RWPE1 (cell line): ENCODE results near the gene SPINK5.

Experiments
- CTCF ChIA-PET: fragments of 350-600 bp; sonication (Branson Sonifier 250); formaldehyde crosslinking; extraction: SDS; loops from one replicate; lab custom pipeline; 2021; lab: Yijun Ruan, JAX
- POLR2A ChIA-PET: fragments of 400-600 bp; formaldehyde crosslinking; extraction: SDS; loops from one replicate; lab custom pipeline; 2020; ENCODE audit warnings: antibody characterized with exemption; ENCODE audit not compliant: low non-redundant PET; lab: Yijun Ruan, JAX
- DNase-seq: peaks from one replicate; pipeline ENCODE4 v3.0.0; 2012; ENCODE audit warnings: low spot score
- H3K27ac ChIP-seq: fragments of 450-650 bp; 2 replicates; pipeline ENCODE4 v1.5.1; 2017
- TF ChIP-seq, protein P1 (sequence below): fragments of 450-650 bp; conservative IDR thresholded peaks from 2 replicates; pipeline ENCODE4 v1.5.1; 2017; ENCODE audit warnings: low read depth, mild to moderate bottlenecking

Gene SPINK5

DNA sequence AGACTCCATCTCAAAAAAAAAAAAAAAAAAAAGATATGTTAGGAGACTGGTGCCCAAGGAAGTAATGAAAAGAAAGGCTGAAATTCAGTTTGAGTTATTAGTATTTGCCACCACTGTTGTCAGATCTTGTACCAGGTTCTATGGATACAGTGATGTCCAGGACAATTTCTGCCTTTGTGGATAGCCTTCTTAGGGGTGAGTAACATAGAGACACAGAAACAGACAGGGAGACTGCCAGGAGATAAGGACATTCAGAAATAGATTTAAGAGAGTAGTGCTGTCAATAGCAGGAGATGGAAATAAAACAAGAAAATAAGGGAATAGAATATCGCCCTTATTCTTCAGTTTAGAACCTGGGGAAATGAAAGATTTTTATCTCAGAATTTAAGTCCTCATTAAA is 98.3 kb downstream of the SPINK5 start:
- H3K27ac ChIP-seq: no peak overlapping the region
- CTCF ChIA-PET: interaction anchor here (1.5 kb wide), 1 partner anchor 569 kb away, joined by 4 read pairs; no protein-coding TSS in a partner anchor
- TF ChIP-seq, protein P1, sequence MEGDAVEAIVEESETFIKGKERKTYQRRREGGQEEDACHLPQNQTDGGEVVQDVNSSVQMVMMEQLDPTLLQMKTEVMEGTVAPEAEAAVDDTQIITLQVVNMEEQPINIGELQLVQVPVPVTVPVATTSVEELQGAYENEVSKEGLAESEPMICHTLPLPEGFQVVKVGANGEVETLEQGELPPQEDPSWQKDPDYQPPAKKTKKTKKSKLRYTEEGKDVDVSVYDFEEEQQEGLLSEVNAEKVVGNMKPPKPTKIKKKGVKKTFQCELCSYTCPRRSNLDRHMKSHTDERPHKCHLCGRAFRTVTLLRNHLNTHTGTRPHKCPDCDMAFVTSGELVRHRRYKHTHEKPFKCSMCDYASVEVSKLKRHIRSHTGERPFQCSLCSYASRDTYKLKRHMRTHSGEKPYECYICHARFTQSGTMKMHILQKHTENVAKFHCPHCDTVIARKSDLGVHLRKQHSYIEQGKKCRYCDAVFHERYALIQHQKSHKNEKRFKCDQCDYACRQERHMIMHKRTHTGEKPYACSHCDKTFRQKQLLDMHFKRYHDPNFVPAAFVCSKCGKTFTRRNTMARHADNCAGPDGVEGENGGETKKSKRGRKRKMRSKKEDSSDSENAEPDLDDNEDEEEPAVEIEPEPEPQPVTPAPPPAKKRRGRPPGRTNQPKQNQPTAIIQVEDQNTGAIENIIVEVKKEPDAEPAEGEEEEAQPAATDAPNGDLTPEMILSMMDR: no peak
- POLR2A ChIA-PET: no interaction called here
- DNase-seq: no peak

DNA sequence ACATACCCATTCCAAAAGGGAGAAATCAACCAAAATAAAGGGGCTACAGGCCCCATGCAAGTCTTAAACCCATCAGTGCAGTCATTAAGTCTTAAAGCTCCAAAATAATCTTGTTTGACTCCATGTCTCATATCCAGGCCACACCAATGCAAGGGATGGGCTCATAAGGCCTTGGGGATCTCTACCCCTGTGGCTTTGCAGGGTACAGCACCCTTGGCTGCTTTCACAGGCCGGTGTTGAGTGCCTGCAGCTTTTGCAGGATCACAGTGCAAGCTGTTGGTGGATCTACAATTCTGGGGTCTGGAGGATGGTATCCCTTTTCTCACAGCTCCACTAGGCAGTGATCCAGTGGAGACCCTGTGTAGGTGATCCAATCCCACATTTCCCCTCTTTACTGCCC is 99.6 kb downstream of the SPINK5 start:
- H3K27ac ChIP-seq: no peak overlapping the region
- TF ChIP-seq, protein P1: no peak
- ChIA-PET POLR2A (no interaction called here), CTCF (interaction anchor here (0.7 kb wide), 1 partner anchor 952 kb away, joined by 3 read pairs; no protein-coding TSS in a partner anchor)
- no peak for DNase-seq

DNA sequence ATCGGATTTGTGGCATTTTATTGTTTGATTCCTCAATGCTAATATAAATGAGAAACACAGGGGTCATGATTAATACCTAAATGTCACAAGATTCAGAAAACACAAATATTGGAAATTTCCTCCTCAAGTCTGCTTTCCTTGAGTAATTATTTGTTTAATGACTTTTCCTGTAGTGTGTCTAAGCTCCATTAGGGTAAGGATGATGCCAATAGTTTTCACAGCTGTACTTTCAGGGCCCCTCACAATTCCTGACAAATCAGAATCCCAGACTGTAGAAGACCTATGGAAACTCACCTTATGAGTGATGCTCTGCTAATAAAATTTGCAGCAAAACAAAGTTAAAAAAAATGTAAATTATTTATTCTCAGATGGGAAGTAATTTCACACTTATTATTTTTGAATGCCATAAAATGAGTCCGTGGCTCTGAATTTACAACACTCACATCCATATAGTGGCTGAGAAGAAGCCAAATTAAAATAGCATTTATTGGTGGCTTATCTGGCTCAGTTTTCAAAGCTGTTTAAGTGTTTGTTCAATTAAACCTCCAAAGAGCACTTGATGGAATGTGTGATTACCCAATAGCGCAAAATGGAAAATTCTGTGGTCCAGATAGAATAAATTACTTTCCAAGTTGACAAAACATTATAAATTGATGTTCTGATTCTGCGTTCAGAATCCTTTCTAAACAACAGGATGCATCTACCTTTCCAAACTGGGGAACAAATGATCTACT is 102.9 kb downstream of the SPINK5 start:
- POLR2A ChIA-PET: no interaction called here
- CTCF ChIA-PET: interaction anchor here (0.6 kb wide), 2 partner anchors 24 to 51 kb away, joined by 3 to 9 read pairs; no protein-coding TSS in a partner anchor
- H3K27ac ChIP-seq: no peak overlapping the region

DNA sequence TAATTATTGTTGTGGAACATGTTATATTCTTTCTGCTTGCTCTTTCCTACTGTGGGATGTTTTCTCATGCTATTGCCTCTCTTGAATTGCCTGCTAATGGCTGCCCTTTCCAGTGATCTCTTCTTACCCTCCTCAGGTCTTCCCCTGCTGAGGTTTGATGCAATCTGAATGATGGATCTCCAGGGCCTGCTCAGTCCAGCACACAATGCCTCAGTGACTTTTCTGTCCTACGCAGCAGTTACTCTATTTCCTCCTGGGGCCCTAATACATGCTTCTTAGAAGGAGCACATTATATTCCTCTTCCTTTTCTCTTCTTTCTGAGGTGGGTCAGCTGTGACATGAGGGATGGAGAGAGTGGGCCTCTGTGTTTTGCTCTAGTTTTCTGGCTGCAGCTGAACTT is 104.5 kb downstream of the SPINK5 start, which contains the start of gene SPINK14:
TSS of gene SPINK14 (plus strand) at position 301 of the 400 bp plus-strand sequence. CDS start 1,187 bp downstream, outside the sequence.
- ChIA-PET POLR2A (no interaction called here), CTCF (interaction anchor here (0.7 kb wide), 1 partner anchor 9 kb away, joined by 3 read pairs; no protein-coding TSS in a partner anchor)
- TF ChIP-seq, protein P1: no peak
- no peak for DNase-seq
- no peak within 1 kb of the TSS for H3K27ac ChIP-seq

More for the DNA sequence above, 102.9 kb downstream of the SPINK5 start:
- TF ChIP-seq, protein P1: no peak
- DNase-seq: no peak

DNA sequence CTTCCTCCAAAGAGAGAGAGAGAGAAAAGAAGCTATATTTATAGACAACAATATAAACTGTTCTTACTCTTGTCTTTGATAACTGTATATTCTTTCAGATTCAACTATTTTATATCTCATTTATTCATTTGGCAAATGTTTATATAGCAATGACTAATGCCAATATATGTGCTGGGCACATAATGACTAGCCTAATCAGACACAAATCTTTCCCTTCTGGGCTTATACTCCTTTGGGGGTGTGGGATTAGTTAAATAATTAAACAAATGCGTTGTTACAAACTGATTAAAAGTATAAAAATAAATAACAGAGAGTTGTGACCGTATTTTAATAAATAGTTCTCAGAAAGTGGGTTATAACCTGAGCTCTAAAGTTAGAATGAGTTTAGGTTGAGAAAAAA is 108.6 kb downstream of the SPINK5 start:
- POLR2A ChIA-PET: no interaction called here
- DNase-seq: no peak
- CTCF ChIA-PET: no interaction called here
- TF ChIP-seq, protein P1: no peak
- no peak overlapping the region for H3K27ac ChIP-seq

DNA sequence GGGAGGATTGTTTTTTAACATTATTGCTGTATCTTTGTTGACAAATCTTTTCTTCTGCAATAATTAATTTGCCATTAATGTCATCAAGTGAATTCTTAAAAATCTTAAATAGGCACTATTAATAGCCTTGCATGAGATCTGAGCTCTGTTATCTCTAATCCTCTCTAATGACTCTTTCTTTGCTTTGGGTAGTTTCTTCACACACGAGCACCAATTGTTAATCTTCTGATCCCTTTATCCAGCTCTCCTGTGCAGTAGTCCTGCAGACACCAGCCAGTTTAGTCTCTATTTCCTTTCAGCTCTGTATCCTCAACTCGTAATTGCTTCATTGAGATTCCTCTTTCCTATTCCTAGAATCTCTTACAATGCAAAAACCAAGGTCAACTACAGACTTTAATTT is 112.7 kb downstream of the SPINK5 start:
- no peak for DNase-seq
- ChIA-PET POLR2A (no interaction called here), CTCF (interaction anchor here (0.6 kb wide), 1 partner anchor 219 kb away, joined by 3 read pairs; no protein-coding TSS in a partner anchor)
- no peak overlapping the region for H3K27ac ChIP-seq
- TF ChIP-seq, protein P1: no peak
